ENCODE results near the gene RINL.
"Not testable (repeated sequence)": the region's sequence is repeated elsewhere in the genome, so short reads cannot be mapped to it uniquely, and the experiment has no call there.

RINL gene

DNA sequence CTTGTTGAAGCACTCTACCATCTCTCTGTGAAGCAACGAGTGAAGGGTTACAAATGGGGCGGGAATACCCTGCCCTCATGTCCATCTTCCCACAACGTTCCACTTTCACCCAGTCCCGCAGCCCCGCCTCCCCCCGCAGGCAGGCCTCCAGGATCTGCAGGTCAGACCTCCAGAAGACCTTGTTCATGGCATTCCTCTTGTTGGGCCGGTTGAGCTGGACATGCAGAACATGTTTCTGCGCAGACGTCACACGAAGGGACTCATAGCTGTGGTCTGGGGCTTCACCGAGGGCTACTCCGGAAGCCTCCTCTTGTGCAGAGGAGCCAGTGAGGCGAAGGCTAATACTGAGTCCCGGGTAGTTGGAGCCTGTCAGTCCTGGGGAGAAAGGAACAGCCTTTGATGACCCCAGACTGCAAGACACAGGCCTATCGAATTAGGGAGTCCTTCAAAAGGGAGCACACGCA, 46.9 kb downstream of the RINL start:
- DNase-seq: no peak

DNA sequence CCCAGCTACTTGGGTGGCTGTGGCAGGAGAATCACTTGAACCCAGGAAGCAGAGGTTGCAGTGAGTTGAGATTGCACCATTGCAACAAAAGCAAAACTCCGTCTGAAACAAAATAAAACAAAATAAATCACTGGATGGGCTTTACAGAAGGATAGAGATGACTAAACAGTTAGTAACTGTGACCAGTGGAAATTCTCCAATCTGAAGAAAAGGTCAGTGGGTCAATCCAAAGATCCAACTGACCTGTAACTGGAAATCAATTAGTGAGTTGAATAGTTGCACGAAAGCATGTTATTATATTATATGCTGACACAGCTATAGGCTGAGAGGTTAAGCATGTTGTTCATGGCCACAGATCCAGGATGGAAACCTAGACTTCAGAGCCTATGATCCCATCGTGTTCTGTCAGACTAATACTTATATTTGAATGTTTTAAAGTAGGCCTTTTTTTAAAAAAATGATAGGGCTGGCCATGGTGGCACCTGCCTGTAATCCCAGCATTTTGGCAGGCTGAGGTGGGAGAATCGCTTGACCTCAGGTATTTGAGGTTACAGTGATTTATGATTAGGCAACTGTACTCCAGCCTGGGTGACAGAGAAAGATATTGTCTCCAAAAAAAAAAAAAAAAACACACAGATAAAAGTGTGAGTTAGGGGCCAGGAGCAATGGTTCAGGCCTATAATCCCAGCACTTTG, 47.9 kb downstream of the RINL start:
- DNase-seq: no peak

DNA sequence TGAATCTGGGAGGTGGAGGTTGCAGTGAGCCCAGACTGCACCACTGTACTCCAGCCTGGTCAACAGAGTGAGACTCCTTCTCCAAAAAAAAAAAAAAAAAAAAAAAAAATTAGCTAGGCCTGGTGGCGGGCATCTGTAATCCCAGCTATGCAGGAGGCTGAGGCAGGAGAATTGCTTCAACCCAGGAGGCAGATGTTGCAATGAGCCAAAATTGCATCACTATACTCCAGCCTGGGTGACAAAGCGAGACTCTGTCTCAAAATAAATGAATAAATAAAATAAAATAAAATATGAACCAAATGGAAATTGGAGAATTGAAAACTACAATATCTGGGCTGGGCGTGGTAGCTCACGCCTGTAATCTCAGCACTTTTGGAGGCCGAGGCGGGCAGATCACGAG, 48.9 kb downstream of the RINL start:
- not testable (repeated sequence) for DNase-seq

DNA sequence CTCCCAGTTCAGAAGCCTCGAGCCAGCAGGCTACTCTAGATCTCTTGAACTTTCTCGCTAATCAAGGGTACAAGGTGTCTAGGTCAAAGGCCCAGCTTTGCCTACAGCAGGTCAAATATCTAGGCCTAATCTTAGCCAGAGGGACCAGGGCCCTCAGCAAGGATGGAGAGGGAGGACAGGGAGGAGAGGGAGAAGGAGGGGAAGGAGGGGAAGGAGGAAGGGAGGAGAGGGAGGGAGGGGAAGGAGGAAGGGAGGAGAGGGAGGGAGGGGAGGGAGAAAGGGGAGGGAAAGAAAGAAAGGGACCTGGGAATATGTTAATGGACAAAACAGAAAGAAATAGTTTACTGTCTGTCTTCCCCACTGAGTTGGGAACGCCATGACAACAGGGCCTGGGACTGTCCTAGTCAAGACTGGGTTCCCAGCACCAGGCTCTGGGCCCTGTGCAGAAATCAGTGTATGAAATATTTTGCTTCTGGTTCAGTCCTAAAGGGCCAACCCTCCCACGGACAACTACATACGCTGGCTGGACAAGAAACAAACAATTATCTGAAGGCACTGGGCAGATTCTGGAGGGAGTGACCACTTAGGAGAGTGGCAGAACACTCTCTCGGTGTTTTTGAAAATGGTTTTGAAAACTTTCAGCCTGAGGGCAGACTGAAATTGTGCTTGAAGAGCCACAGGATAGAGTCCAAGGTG, 51.1 kb downstream of the RINL start:
- no peak for DNase-seq

DNA sequence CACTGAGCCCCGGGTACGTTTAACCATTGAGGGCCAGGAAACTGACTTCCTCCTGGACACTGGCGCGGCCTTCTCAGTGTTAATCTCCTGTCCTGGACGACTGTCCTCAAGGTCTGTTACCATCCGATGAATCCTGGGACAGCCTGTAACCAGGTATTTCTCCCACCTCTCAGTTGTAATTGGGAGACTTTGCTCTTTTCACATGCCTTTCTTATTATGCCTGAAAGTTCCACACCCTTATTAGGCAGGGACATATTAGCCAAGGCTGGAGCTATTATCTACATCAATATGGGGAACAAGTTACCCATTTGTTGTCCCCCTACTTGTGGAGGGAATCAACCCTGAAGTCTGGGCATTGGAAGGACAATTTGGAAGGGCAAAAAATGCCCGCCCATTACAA, 52.1 kb downstream of the RINL start:
- DNase-seq: not testable (repeated sequence)

DNA sequence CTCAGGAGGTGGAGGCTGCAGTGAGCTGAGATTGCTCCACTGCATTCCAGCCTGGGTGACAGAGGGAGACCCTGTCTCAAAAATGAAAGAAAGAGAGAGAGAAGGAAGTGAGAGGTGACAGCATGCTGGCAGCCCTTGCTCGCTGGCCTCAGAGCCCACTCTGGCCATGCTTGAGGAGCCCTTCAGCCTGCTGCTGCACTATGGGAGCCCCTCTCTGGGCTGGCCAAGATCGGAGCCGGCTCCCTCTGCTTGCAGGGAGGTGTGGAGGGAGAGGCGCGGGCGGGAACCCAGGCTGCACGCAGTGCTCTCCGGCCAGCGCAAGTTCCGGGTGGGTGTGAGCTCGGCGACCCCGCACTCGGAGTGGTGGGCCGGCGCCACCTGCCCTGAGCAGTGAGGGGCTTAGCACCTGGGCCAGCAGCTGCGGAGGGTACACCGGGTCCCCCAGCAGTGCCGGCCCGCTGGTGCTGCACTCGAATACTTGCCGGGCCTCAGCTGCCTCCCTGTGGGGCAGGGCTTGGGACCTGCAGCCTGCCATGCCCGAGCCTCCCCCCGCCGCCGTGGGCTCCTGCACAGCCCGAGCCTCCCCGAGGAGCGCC, 56.7 kb downstream of the RINL start:
- DNase-seq: not testable (repeated sequence)

DNA sequence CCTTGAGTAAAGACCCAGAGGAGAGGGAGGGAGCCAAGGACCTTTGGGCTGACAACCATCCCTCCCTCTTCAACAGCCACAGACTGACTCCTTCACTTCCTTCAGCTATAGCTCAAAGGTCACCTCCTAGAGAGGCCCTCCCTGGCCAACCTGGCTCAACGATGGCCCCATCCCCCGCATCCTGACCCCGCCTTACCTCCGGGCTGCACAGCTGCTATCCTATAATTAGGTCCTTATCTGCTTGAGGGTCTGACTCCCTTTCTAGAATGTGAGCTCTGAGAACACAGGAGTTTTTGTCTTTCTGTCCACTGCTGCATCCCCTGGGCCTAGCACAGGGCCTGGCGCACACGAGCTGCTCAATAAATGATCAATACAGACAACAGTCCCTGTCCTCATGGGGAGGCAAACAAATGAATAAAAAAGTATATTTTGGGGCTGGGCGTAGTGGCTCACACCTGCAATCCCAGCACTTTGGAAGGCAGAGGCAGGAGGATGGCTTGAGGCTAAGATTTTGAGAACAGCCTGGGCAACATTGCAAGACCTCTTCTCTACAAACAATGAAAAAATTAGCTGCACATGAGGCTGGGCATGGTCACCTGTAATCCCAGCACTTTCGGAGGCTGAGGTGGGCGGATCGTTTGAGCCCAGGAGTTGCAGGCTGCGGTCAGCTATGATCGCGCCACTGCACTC, 58.7 kb downstream of the RINL start:
- no peak for DNase-seq
